ENCODE measurements around the gene ZNF530.

ZNF530 gene

DNA sequence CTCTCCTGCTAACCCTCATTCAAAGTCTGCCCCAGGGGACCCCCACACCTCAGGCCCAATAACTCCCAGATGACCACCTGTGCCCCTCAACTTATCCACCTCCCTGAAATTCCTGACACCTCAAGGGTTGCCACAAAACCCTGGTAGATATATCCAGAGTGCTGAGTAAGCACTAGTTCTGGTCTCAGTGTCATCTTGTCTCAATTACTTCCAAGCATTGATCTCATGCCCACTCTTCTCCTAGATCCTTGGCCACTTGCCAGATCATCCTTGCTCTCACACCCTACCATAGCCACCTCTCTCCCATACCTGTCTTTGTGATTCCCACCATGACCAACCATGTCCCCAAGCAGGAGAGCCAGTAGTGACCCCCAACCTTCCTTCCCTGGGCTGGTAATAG, 23.0 kb upstream of the ZNF530 start:
- Histone ChIP-seq H3K9me3 (ENCODE audit: low read length) (peaks cover 58% of the 10 kb centered on the region), H3K4me1 (ENCODE audit: insufficient read depth, low read length) (peaks cover 16% of the 10 kb centered on the region), H3K27me3 (ENCODE audit: control insufficient read depth in 1 of 2, insufficient read depth in 2 of 2, low read length in 2 of 2) (no peaks in the 10 kb centered on the region), H3K27ac (ENCODE audit: low read depth, low read length) (no peak overlapping the region), H3K9ac (ENCODE audit: low read length) (no peak overlapping the region), H3K4me3 (ENCODE audit: low read depth in 1 of 2, low read length in 2 of 2) (peak overlapping the region in 1 of 2 donors; percentile 25), H3K36me3 (ENCODE audit: insufficient read depth, low read length) (peaks cover 54% of the 10 kb centered on the region)

DNA sequence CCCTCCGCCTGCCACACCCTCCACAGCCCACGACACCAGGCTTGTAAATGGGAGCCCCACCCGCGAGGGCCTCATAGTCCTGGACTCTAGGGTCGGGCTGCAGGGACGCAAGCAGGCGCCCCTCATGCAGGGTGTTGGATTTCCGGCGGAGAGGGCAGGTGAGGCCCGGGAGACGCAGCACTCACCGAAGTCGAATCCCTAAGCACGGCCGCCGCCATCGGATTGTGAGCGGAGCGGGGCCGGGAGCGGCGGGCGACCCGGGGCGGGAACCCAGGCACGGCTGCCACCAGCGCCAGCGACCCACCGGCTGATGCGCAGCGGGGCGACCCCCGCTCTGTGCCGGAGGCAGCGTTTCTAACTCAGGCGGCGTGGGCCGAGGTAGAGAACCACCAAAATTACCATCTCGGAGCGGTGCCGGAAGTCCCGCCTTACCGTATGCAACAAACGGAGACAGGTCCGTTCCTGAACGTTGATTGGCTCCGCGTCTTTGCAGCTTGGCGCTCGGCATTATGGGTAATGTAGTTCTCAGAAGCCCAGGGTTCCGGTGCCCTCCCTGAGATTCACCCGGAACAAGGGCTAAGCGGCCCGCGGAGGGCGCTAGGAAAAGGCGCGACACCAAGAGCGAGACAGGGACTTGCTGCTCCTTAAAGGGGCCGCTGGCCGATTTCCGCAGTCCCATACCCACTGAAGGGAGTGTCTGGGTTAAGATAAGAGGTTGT, 21.0 kb upstream of the ZNF530 start, which contains the start of gene ZNF416:
Gene ZNF416 (minus strand): TSS at position 425 of the 719 bp plus-strand sequence. CDS start 207 bp downstream, at position 218.
- peaks cover 35% of the 10 kb centered on the region for H3K36me3 ChIP-seq (ENCODE audit: insufficient read depth, low read length)
- peak within 1 kb of the TSS; percentile 54 for H3K9ac ChIP-seq (ENCODE audit: low read length)
- H3K4me1 ChIP-seq (ENCODE audit: insufficient read depth, low read length), result peaks cover 23% of the 10 kb centered on the region
- H3K9me3 ChIP-seq (ENCODE audit: low read length), result peaks cover 38% of the 10 kb centered on the region
- no peaks in the 10 kb centered on the region for H3K27me3 ChIP-seq (ENCODE audit: control insufficient read depth in 1 of 2, insufficient read depth in 2 of 2, low read length in 2 of 2)
- peak within 1 kb of the TSS; percentile 46 for H3K27ac ChIP-seq (ENCODE audit: low read depth, low read length)
- H3K4me3 ChIP-seq (ENCODE audit: low read depth in 1 of 2, low read length in 2 of 2), result peak within 1 kb of the TSS; percentile 94 to 95

DNA sequence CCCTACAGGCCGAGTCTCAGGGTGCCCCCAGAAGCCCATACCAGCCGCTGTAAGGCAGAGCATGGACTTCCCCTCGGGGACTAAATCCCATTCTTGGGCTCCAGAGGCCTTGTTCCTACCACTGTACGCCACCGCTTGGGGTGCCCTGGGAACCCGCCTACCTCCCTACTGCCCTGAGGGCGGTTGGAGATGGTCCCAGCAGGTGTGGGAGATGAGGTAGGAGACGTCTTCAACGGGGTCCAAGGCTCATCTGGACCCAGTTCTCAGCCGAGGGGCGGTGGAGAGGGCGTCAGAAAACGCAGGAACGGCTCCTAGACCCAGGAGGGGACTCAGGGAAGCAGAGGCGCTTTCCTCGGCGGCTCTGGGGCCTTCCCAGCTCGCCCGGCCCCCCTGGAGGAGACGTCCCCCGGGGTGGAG, 16.6 kb upstream of the ZNF530 start:
- peaks cover 21% of the 10 kb centered on the region for H3K4me1 ChIP-seq (ENCODE audit: insufficient read depth, low read length)
- no peak overlapping the region for H3K9ac ChIP-seq (ENCODE audit: low read length)
- H3K27ac ChIP-seq (ENCODE audit: low read depth, low read length), result no peak overlapping the region
- H3K4me3 ChIP-seq (ENCODE audit: low read depth in 1 of 2, low read length in 2 of 2), result peak overlapping the region; percentile 49 to 86
- peaks cover 3% of the 10 kb centered on the region for H3K36me3 ChIP-seq (ENCODE audit: insufficient read depth, low read length)
- H3K9me3 ChIP-seq (ENCODE audit: low read length), result peaks cover 23% of the 10 kb centered on the region
- H3K27me3 ChIP-seq (ENCODE audit: control insufficient read depth in 1 of 2, insufficient read depth in 2 of 2, low read length in 2 of 2), result no peaks in the 10 kb centered on the region

DNA sequence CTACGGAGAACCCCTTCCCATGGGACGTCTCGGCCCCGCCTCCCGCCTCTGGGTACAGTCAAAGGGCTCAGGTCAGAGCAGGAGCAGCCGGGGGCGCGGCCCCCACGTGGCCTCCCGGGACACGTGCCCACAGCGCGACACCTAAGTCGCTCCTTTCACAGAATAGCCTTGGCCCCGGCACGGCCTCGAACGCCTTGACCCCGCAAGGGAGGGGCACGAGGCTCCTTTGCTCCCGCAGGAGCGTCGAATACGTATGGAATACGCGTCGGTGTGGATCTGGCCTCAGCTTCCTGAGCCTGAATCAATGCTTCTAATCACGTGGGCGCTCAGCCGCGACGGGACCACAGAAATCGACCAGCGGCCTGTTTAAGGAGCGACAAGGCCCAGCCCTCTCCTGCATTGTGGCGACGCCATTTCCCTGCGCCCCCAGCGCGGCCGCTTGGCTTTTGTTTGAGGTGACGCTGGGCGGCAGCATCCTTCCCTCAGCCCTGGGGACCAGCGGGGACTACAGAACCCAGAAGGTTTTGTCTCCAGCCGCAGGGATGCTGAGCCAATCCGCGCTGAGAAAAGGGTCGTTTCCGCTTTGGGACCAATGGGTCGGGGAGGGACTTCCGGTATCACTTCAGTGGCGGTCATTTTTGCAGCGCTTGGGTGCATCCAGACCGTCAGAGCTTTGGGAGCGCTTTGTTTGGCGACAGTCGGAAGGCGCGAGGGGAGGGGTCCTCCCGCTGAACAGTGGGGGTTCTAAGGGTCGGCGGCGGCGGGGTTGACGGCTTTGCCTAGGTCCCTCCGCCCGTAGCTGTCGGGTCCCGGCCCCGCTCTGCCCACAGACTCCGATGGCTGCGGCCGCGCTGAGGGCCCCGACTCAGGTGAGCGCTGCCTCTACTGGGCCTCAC, 15.9 kb upstream of the ZNF530 start, which contains the start of gene ZIK1:
Gene ZIK1 (plus strand): TSS at position 625 of the 896 bp plus-strand sequence. CDS start 212 bp downstream, at position 837.
- Histone ChIP-seq H3K9me3 (ENCODE audit: low read length) (peaks cover 30% of the 10 kb centered on the region), H3K36me3 (ENCODE audit: insufficient read depth, low read length) (peaks cover 10% of the 10 kb centered on the region), H3K4me3 (ENCODE audit: low read depth in 1 of 2, low read length in 2 of 2) (peak within 1 kb of the TSS; percentile 49 to 86), H3K4me1 (ENCODE audit: insufficient read depth, low read length) (peaks cover 19% of the 10 kb centered on the region), H3K27ac (ENCODE audit: low read depth, low read length) (no peak within 1 kb of the TSS), H3K27me3 (ENCODE audit: control insufficient read depth in 1 of 2, insufficient read depth in 2 of 2, low read length in 2 of 2) (no peaks in the 10 kb centered on the region), H3K9ac (ENCODE audit: low read length) (no peak within 1 kb of the TSS)

DNA sequence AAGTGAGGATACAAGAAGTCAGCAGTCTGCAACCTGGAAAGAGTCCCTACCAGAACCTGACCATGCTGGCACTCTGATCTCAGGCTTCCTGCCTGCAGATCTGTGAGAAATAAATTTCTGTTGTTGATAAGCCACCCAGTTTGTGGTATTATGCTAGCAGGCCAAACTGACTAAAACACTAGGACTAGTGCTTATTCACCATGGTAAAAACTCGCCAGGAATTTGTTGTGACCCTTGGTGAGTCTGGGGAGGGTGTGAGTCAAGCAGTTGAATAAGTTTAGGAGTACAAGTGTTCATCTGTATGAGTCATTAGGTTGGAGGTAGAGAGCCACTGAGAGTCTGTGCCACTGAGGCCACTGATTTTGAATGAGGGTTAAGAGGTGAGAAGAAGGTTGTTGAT, 12.2 kb upstream of the ZNF530 start:
- H3K27ac ChIP-seq (ENCODE audit: low read depth, low read length), result no peak overlapping the region
- no peaks in the 10 kb centered on the region for H3K27me3 ChIP-seq (ENCODE audit: control insufficient read depth in 1 of 2, insufficient read depth in 2 of 2, low read length in 2 of 2)
- peaks cover 61% of the 10 kb centered on the region for H3K9me3 ChIP-seq (ENCODE audit: low read length)
- H3K36me3 ChIP-seq (ENCODE audit: insufficient read depth, low read length), result peaks cover 32% of the 10 kb centered on the region
- H3K4me3 ChIP-seq (ENCODE audit: low read depth in 1 of 2, low read length in 2 of 2), result peak overlapping the region in 1 of 2 donors; percentile 35
- no peak overlapping the region for H3K9ac ChIP-seq (ENCODE audit: low read length)
- H3K4me1 ChIP-seq (ENCODE audit: insufficient read depth, low read length), result peaks cover 13% of the 10 kb centered on the region

DNA sequence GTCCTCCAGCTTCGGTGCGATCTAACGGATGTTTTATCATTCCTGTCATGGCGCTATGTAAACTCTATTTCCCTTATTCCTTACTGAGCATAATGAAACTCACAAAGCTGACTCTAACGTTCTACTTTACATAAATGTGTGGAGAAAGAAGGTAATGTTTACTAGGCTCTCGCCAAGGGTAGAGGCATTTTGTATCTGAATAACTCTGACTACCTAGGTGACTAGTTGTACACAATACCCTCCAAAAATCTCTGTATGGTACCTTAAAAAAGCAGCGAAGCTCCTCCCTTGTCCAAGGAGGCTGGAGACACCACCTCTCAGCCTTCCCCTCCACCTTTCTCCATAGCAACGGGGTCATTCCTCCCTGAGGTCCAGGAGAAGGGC, 316 bp upstream of the ZNF530 start:
- Histone ChIP-seq H3K4me3 (ENCODE audit: low read depth in 1 of 2, low read length in 2 of 2) (peak overlapping the region; percentile 73 to 74), H3K9ac (ENCODE audit: low read length) (no peak overlapping the region), H3K27me3 (ENCODE audit: control insufficient read depth in 1 of 2, insufficient read depth in 2 of 2, low read length in 2 of 2) (no peaks in the 10 kb centered on the region), H3K9me3 (ENCODE audit: low read length) (peaks cover 4% of the 10 kb centered on the region), H3K27ac (ENCODE audit: low read depth, low read length) (peak overlapping the region; percentile 27), H3K4me1 (ENCODE audit: insufficient read depth, low read length) (peaks cover 6% of the 10 kb centered on the region), H3K36me3 (ENCODE audit: insufficient read depth, low read length) (peaks cover 2% of the 10 kb centered on the region)

DNA sequence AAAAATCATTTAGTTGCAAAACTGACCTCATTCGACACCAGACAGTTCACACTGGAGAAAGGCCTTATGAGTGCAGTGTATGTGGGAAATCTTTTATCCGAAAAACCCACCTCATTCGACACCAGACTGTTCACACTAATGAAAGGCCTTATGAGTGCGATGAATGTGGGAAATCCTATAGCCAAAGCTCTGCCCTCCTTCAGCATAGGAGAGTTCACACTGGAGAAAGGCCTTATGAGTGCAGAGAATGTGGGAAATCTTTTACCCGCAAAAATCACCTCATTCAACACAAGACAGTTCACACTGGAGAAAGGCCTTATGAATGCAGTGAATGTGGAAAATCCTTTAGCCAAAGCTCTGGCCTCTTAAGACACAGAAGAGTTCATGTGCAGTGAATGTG, 7.2 kb downstream of the ZNF530 start:
- Histone ChIP-seq H3K9me3 (ENCODE audit: low read length) (peaks cover 23% of the 10 kb centered on the region), H3K4me3 (ENCODE audit: low read depth in 1 of 2, low read length in 2 of 2) (no peak overlapping the region), H3K27ac (ENCODE audit: low read depth, low read length) (no peak overlapping the region), H3K9ac (ENCODE audit: low read length) (no peak overlapping the region), H3K27me3 (ENCODE audit: control insufficient read depth in 1 of 2, insufficient read depth in 2 of 2, low read length in 2 of 2) (no peaks in the 10 kb centered on the region), H3K4me1 (ENCODE audit: insufficient read depth, low read length) (no peaks in the 10 kb centered on the region), H3K36me3 (ENCODE audit: insufficient read depth, low read length) (peaks cover 26% of the 10 kb centered on the region)

DNA sequence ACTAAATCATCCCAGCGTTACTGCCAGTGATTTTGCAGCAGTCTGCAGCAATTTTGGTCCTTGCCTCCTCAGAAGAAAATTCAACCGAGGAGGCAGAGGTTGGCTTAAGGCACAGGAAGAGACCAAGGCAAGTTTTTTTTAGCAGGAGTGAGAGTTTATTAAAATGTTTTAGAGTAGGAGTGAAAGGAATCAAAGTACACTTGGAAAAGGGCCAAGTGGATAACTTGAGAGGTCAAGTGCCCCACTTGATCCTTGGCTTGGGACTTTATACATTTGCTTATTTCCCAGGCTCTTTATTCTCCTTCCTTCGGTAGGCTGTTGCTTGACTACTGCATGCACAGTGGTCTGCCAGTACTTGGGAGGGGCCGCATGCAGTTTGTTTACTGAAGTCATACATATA, 11.4 kb downstream of the ZNF530 start:
- H3K4me3 ChIP-seq (ENCODE audit: low read depth in 1 of 2, low read length in 2 of 2), result no peak overlapping the region
- H3K27me3 ChIP-seq (ENCODE audit: control insufficient read depth in 1 of 2, insufficient read depth in 2 of 2, low read length in 2 of 2), result no peaks in the 10 kb centered on the region
- H3K9ac ChIP-seq (ENCODE audit: low read length), result no peak overlapping the region
- H3K27ac ChIP-seq (ENCODE audit: low read depth, low read length), result no peak overlapping the region
- H3K36me3 ChIP-seq (ENCODE audit: insufficient read depth, low read length), result peaks cover 11% of the 10 kb centered on the region
- H3K4me1 ChIP-seq (ENCODE audit: insufficient read depth, low read length), result peaks cover 15% of the 10 kb centered on the region
- H3K9me3 ChIP-seq (ENCODE audit: low read length), result peaks cover 31% of the 10 kb centered on the region

DNA sequence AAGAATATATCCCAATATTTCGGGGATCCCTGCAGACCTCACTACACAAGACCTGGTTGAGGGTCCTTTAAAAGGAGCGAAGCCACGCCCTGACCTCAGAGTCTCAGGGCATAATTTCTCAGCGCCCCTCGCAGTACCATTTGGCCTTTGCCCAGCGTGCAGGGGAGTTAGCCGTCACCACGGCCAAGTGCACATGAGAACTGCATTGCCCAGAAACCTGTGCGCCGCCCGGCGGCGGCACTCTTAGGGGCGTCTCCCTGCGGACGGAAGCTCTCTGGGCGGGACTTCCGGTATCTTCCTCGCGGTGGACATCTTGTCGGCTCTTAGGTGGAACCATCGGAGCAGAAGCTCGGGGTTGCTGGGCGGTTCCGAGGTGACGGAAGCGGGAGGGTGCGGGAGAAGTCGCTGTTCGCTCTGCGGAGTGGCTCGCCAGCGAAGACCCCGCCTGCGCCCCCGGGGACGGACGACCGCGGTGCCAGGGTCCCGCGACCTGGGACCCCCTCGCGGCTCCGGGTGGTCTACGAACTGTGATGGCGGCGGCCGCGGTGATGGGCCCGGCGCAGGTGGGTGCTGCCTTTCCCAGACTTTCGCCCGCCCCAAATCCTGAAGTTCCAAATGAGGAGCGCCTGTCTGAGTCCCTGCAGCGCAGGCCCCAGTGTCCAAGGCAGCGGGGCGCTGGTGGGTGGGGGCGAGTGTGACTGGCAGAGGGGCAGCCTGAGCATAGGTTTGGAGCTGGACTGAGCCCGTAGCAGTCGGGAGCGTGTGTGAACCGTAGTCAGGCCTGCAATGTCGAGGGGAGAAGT, 14.5 kb downstream of the ZNF530 start, which contains the start of gene ZNF134:
Gene ZNF134 (plus strand): TSS at position 302 of the 803 bp plus-strand sequence. CDS start 5,227 bp downstream, outside the sequence.
- Histone ChIP-seq H3K36me3 (ENCODE audit: insufficient read depth, low read length) (peaks cover 34% of the 10 kb centered on the region), H3K27me3 (ENCODE audit: control insufficient read depth in 1 of 2, insufficient read depth in 2 of 2, low read length in 2 of 2) (no peaks in the 10 kb centered on the region), H3K9me3 (ENCODE audit: low read length) (peaks cover 45% of the 10 kb centered on the region), H3K9ac (ENCODE audit: low read length) (peak within 1 kb of the TSS; percentile 31), H3K4me3 (ENCODE audit: low read depth in 1 of 2, low read length in 2 of 2) (peak within 1 kb of the TSS; percentile 94 to 97), H3K27ac (ENCODE audit: low read depth, low read length) (peak within 1 kb of the TSS; percentile 65), H3K4me1 (ENCODE audit: insufficient read depth, low read length) (peaks cover 15% of the 10 kb centered on the region)

DNA sequence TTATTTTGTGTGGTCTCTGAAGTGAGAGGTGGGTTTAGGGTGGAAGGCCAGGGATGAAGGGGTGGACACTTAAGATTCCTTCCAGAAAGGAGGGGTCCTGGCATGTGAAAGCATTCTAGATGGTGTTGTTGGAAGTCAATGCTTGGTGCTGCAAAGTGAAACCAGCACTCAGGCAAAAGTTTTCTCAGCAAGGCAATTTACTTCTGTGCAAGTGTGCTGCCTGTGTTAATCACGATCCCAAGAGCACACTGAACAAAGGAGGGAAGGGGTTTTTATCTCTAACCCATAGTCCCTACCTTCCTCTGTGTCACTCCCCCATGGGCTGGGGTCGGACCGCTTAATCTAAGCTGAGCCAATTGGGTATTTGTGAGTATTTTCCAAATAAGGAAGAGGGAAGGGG, 15.7 kb downstream of the ZNF530 start:
- H3K4me1 ChIP-seq (ENCODE audit: insufficient read depth, low read length), result peaks cover 15% of the 10 kb centered on the region
- peak overlapping the region; percentile 2 to 94 for H3K4me3 ChIP-seq (ENCODE audit: low read depth in 1 of 2, low read length in 2 of 2)
- peaks cover 57% of the 10 kb centered on the region for H3K9me3 ChIP-seq (ENCODE audit: low read length)

More for the DNA sequence above, 15.7 kb downstream of the ZNF530 start:
- no peak overlapping the region for H3K27ac ChIP-seq (ENCODE audit: low read depth, low read length)
- H3K27me3 ChIP-seq (ENCODE audit: control insufficient read depth in 1 of 2, insufficient read depth in 2 of 2, low read length in 2 of 2), result no peaks in the 10 kb centered on the region
- H3K9ac ChIP-seq (ENCODE audit: low read length), result no peak overlapping the region
- H3K36me3 ChIP-seq (ENCODE audit: insufficient read depth, low read length), result peaks cover 46% of the 10 kb centered on the region

Measured in muscle layer of colon (tissue), 2 donors.